ENCODE data around the gene ARHGEF12. TPM values are rescaled to one million over a fixed set of nuclear protein-coding genes. Genes with fewer than 3 reads are reported as not detected.

The ARHGEF12 gene
- total and polyA plus RNA-seq, 7 experiments from 2014 or later: 0.38 to 13.1 (median 2.7) TPM

DNA sequence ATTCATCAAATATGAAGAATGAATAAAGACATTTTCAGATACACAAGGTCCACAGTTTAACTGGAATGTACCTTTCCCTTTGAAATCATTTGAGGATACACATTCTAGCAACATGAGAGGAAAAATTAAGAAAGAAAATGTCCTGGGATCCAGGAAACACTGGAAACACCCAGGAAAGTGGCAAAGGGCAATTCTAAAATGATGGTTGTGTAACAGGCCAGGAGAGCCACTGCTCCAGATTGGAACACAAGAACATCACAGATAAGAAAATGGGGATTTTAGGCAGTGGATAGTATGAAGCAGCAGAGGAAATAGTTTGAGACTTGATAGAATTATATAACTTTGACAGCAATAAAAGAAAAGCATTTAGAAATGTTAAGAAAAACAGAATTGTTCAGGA, 119.3 kb downstream of the ARHGEF12 start:
- no peaks in the 10 kb centered on the region for H3K9me3 ChIP-seq (ENCODE audit: control insufficient read depth in 2 of 3, low read length in 3 of 3)
- Mint-ChIP-seq H3K27ac (no peak overlapping the region), H3K27me3 (no peaks in the 10 kb centered on the region), H3K9me3 (peaks cover 0 to 2% (median 0%) of the 10 kb centered on the region in 11 donors), H3K36me3 (peaks cover 0 to 28% (median 13%) of the 10 kb centered on the region in 5 donors), H3K4me3 (no peak overlapping the region), H3K4me1 (peaks cover 0 to 3% (median 0%) of the 10 kb centered on the region in 7 donors)
- ChIA-PET CTCF (no interaction called here), POLR2A (no interaction called here)
- H3K27me3 ChIP-seq (ENCODE audit: control insufficient read depth in 2 of 2, insufficient read depth in 2 of 2, low read length in 2 of 2): no peaks in the 10 kb centered on the region
- no peak overlapping the region for H3K4me3 ChIP-seq (ENCODE audit: low read length)
- DNase-seq: no peak
- no peaks in the 10 kb centered on the region for H3K4me1 ChIP-seq (ENCODE audit: control insufficient read depth in 2 of 2, insufficient read depth in 2 of 2, low read length in 2 of 2)
- intact Hi-C loops (cut with micrococcal nuclease): no loop called here
- ATAC-seq: no peak
- H3K27ac ChIP-seq (ENCODE audit: low read depth, low read length): no peak overlapping the region
- H3K36me3 ChIP-seq (ENCODE audit: control insufficient read depth in 2 of 3, insufficient read depth in 3 of 3, low read length in 3 of 3): no peaks in the 10 kb centered on the region

GRCh38 chr11:120457996-120458395, 121.8 kb downstream of the ARHGEF12 start:
- H3K4me1 Mint-ChIP-seq: peaks cover 0 to 3% (median 0%) of the 10 kb centered on the region in 7 donors
- Histone ChIP-seq H3K4me1 (ENCODE audit: control insufficient read depth in 2 of 2, insufficient read depth in 2 of 2, low read length in 2 of 2) (no peaks in the 10 kb centered on the region), H3K27ac (ENCODE audit: low read depth, low read length) (no peak overlapping the region), H3K36me3 (ENCODE audit: control insufficient read depth in 2 of 3, insufficient read depth in 3 of 3, low read length in 3 of 3) (no peaks in the 10 kb centered on the region), H3K4me3 (ENCODE audit: low read length) (no peak overlapping the region), H3K9me3 (ENCODE audit: control insufficient read depth in 2 of 3, low read length in 3 of 3) (no peaks in the 10 kb centered on the region), H3K27me3 (ENCODE audit: control insufficient read depth in 2 of 2, insufficient read depth in 2 of 2, low read length in 2 of 2) (no peaks in the 10 kb centered on the region)
- DNase-seq (no peak), ATAC-seq (no peak)
- H3K9me3 Mint-ChIP-seq: peaks cover 0 to 2% (median 0%) of the 10 kb centered on the region in 11 donors
- CTCF ChIA-PET: no interaction called here
- peaks cover 0 to 28% (median 5%) of the 10 kb centered on the region in 5 donors for H3K36me3 Mint-ChIP-seq
- POLR2A ChIA-PET: no interaction called here
- intact Hi-C loops (cut with micrococcal nuclease): no loop called here
- H3K27ac Mint-ChIP-seq: no peak overlapping the region
- H3K27me3 Mint-ChIP-seq: no peaks in the 10 kb centered on the region
- H3K4me3 Mint-ChIP-seq: no peak overlapping the region

DNA sequence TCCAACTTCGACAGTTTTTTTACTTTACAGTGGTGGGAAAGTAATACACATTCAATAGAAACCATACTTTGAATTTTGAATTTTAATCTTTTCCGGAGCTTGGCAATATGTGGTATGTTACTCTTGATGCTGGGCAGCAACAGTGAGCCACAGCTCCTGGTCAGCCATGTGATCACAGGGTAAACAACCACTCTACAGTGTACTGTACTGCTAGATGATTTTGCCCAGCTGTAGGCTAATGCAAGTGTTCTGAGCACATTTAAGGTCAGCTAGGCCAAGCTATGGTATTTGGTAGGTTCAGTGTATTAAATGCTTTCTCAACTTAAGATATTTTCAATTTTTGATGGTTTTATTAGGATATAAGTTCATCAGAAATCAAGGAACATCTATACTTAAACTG, 126.6 kb downstream of the ARHGEF12 start:
- Histone ChIP-seq H3K9me3 (ENCODE audit: control insufficient read depth in 2 of 3, low read length in 3 of 3) (no peaks in the 10 kb centered on the region), H3K27ac (ENCODE audit: low read depth, low read length) (no peak overlapping the region), H3K36me3 (ENCODE audit: control insufficient read depth in 2 of 3, insufficient read depth in 3 of 3, low read length in 3 of 3) (no peaks in the 10 kb centered on the region), H3K4me1 (ENCODE audit: control insufficient read depth in 2 of 2, insufficient read depth in 2 of 2, low read length in 2 of 2) (no peaks in the 10 kb centered on the region), H3K4me3 (ENCODE audit: low read length) (no peak overlapping the region), H3K27me3 (ENCODE audit: control insufficient read depth in 2 of 2, insufficient read depth in 2 of 2, low read length in 2 of 2) (no peaks in the 10 kb centered on the region)
- ChIA-PET POLR2A (no interaction called here), CTCF (no interaction called here)
- Mint-ChIP-seq H3K27ac (no peak overlapping the region), H3K27me3 (no peaks in the 10 kb centered on the region), H3K36me3 (peaks cover 0 to 38% (median 9%) of the 10 kb centered on the region in 5 donors), H3K4me3 (no peak overlapping the region), H3K4me1 (no peaks in the 10 kb centered on the region), H3K9me3 (no peaks in the 10 kb centered on the region)
- no peak for DNase-seq
- ATAC-seq: no peak
- intact Hi-C loops (cut with micrococcal nuclease): no loop called here

- DNase-seq (no peak), ATAC-seq (no peak)
- Histone ChIP-seq H3K9me3 (ENCODE audit: control insufficient read depth in 2 of 3, low read length in 3 of 3) (no peaks in the 10 kb centered on the region), H3K4me3 (ENCODE audit: low read length) (no peak overlapping the region), H3K27ac (ENCODE audit: low read depth, low read length) (no peak overlapping the region), H3K27me3 (ENCODE audit: control insufficient read depth in 2 of 2, insufficient read depth in 2 of 2, low read length in 2 of 2) (no peaks in the 10 kb centered on the region), H3K36me3 (ENCODE audit: control insufficient read depth in 2 of 3, insufficient read depth in 3 of 3, low read length in 3 of 3) (no peaks in the 10 kb centered on the region), H3K4me1 (ENCODE audit: control insufficient read depth in 2 of 2, insufficient read depth in 2 of 2, low read length in 2 of 2) (no peaks in the 10 kb centered on the region)
- Mint-ChIP-seq H3K9me3 (no peaks in the 10 kb centered on the region), H3K27ac (no peak overlapping the region), H3K4me3 (no peak overlapping the region), H3K36me3 (peaks cover 0 to 30% (median 11%) of the 10 kb centered on the region in 5 donors), H3K27me3 (no peaks in the 10 kb centered on the region), H3K4me1 (no peaks in the 10 kb centered on the region)
- ChIA-PET POLR2A (no interaction called here), CTCF (no interaction called here)
- intact Hi-C loops (cut with micrococcal nuclease): no loop called here
These were observed 129.8 kb downstream of the ARHGEF12 start for GRCh38 chr11:120465921-120466534.

DNA sequence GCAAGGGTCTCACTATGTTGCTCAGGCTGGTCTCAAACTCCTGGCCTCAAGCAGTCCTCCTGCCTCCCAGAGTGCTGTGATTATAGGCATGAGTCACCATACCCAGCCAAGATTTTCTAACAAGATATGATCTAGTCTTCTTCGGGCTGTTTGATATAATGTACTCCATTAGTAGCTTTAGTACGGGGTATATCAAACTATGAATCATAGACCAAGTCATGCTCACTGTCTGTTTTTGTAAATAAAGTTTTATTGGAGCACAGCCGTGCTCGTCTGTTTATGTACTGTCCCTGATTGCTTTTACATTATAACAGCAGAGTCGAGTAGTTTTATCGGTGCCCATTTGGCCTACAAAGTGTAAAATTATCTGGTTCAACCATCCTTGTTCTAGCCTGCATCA, 131.4 kb downstream of the ARHGEF12 start:
- peaks cover 0 to 22% (median 7%) of the 10 kb centered on the region in 5 donors for H3K36me3 Mint-ChIP-seq
- no peaks in the 10 kb centered on the region for H3K9me3 ChIP-seq (ENCODE audit: control insufficient read depth in 2 of 3, low read length in 3 of 3)
- no peak overlapping the region for H3K27ac ChIP-seq (ENCODE audit: low read depth, low read length)
- no peaks in the 10 kb centered on the region for H3K27me3 Mint-ChIP-seq
- no peaks in the 10 kb centered on the region for H3K4me1 Mint-ChIP-seq
- H3K36me3 ChIP-seq (ENCODE audit: control insufficient read depth in 2 of 3, insufficient read depth in 3 of 3, low read length in 3 of 3): no peaks in the 10 kb centered on the region
- no peak overlapping the region for H3K27ac Mint-ChIP-seq
- no peak for ATAC-seq
- H3K4me3 Mint-ChIP-seq: no peak overlapping the region
- ChIA-PET CTCF (no interaction called here), POLR2A (no interaction called here)
- no peaks in the 10 kb centered on the region for H3K4me1 ChIP-seq (ENCODE audit: control insufficient read depth in 2 of 2, insufficient read depth in 2 of 2, low read length in 2 of 2)
- no peak overlapping the region for H3K4me3 ChIP-seq (ENCODE audit: low read length)
- intact Hi-C loops (cut with micrococcal nuclease): no loop called here
- H3K9me3 Mint-ChIP-seq: no peaks in the 10 kb centered on the region
- no peak for DNase-seq
- H3K27me3 ChIP-seq (ENCODE audit: control insufficient read depth in 2 of 2, insufficient read depth in 2 of 2, low read length in 2 of 2): no peaks in the 10 kb centered on the region

DNA sequence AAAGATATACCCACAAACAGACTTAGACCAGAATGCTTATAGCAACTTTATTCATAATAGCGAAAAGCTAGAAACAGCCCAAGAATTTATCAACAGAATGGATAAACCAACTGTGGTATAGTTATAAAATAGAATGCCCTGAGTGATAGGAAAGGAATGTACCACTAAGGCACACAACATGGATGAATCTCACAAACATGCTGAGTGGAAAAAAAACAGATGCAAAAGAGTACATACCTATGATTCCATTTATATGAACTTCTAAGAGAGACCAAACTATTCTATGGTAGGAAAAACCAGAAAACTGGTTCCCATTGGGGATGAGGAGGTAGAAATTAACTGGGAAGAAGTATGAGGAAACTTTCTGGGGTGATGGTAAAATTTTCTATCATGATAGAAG, 134.9 kb downstream of the ARHGEF12 start:
- DNase-seq (no peak), ATAC-seq (no peak)
- Mint-ChIP-seq H3K4me1 (no peaks in the 10 kb centered on the region), H3K4me3 (no peak overlapping the region), H3K36me3 (peaks cover 0 to 25% (median 5%) of the 10 kb centered on the region in 5 donors), H3K27ac (no peak overlapping the region), H3K27me3 (no peaks in the 10 kb centered on the region), H3K9me3 (no peaks in the 10 kb centered on the region)
- H3K27ac ChIP-seq (ENCODE audit: low read depth, low read length): no peak overlapping the region
- no peak overlapping the region for H3K4me3 ChIP-seq (ENCODE audit: low read length)
- H3K27me3 ChIP-seq (ENCODE audit: control insufficient read depth in 2 of 2, insufficient read depth in 2 of 2, low read length in 2 of 2): no peaks in the 10 kb centered on the region
- H3K4me1 ChIP-seq (ENCODE audit: control insufficient read depth in 2 of 2, insufficient read depth in 2 of 2, low read length in 2 of 2): no peaks in the 10 kb centered on the region
- intact Hi-C loops (cut with micrococcal nuclease): loop anchor here in 1 of 2 donors (10.0 kb wide), 1 partner anchor 136 kb away; the partner anchor contains the start of gene ARHGEF12
- POLR2A ChIA-PET: no interaction called here
- H3K36me3 ChIP-seq (ENCODE audit: control insufficient read depth in 2 of 3, insufficient read depth in 3 of 3, low read length in 3 of 3): no peaks in the 10 kb centered on the region
- CTCF ChIA-PET: no interaction called here
- no peaks in the 10 kb centered on the region for H3K9me3 ChIP-seq (ENCODE audit: control insufficient read depth in 2 of 3, low read length in 3 of 3)

GRCh38 chr11:120471994-120472393, 135.8 kb downstream of the ARHGEF12 start:
- Mint-ChIP-seq H3K9me3 (no peaks in the 10 kb centered on the region), H3K4me1 (no peaks in the 10 kb centered on the region), H3K27me3 (no peaks in the 10 kb centered on the region), H3K4me3 (no peak overlapping the region), H3K27ac (no peak overlapping the region), H3K36me3 (peaks cover 0 to 23% (median 5%) of the 10 kb centered on the region in 5 donors)
- no peak overlapping the region for H3K27ac ChIP-seq (ENCODE audit: low read depth, low read length)
- ChIA-PET CTCF (no interaction called here), POLR2A (no interaction called here)
- ATAC-seq: no peak
- no peaks in the 10 kb centered on the region for H3K9me3 ChIP-seq (ENCODE audit: control insufficient read depth in 2 of 3, low read length in 3 of 3)
- H3K4me3 ChIP-seq (ENCODE audit: low read length): no peak overlapping the region
- no peaks in the 10 kb centered on the region for H3K36me3 ChIP-seq (ENCODE audit: control insufficient read depth in 2 of 3, insufficient read depth in 3 of 3, low read length in 3 of 3)
- intact Hi-C loops (cut with micrococcal nuclease): loop anchor here in 1 of 2 donors (10.0 kb wide), 1 partner anchor 137 kb away; the partner anchor contains the start of gene ARHGEF12
- no peaks in the 10 kb centered on the region for H3K4me1 ChIP-seq (ENCODE audit: control insufficient read depth in 2 of 2, insufficient read depth in 2 of 2, low read length in 2 of 2)
- no peak for DNase-seq
- H3K27me3 ChIP-seq (ENCODE audit: control insufficient read depth in 2 of 2, insufficient read depth in 2 of 2, low read length in 2 of 2): no peaks in the 10 kb centered on the region

All from naive thymus-derived CD4-positive, alpha-beta T cell (primary cell).